Kidney (tissue), 14 donors: ENCODE measurements around the gene ANKRD61. TPM values are rescaled to one million over a fixed set of nuclear protein-coding genes. Genes with fewer than 3 reads are reported as not detected.
"Not testable (repeated sequence)": the region's sequence is repeated elsewhere in the genome, so short reads cannot be mapped to it uniquely, and the experiment has no call there.

Experiments
- DNase-seq, 5 donors: peaks; one replicate each; pipeline ENCODE4 v3.0.0-alpha.2; 2013 to 2020
- FAIRE-seq: peaks from 2 replicates; lab custom pipeline; 2012; peaks lifted over from hg19 to GRCh38; lab: Jason Lieb, UNC
- H3K27ac ChIP-seq, 2 donors: one replicate each; pipeline ENCODE4 v1.7.0; 2013; ENCODE audit warnings: low read depth in 2 of 2, low read length in 2 of 2, inconsistent platforms in 1 of 2
- H3K27me3 ChIP-seq: one replicate; pipeline ENCODE4 v1.7.1; 2013; ENCODE audit warnings: low read length, inconsistent platforms; ENCODE audit not compliant: control insufficient read depth, insufficient read depth
- H3K36me3 ChIP-seq, 3 donors: one replicate each; pipeline versions ENCODE4 v1.7.0 to v1.7.1; 2013; ENCODE audit warnings: low read length in 3 of 3, control low read depth in 1 of 3, inconsistent platforms in 1 of 3; ENCODE audit not compliant: insufficient read depth in 3 of 3, control insufficient read depth in 2 of 3
- H3K4me1 ChIP-seq, 3 donors: one replicate each; pipeline versions ENCODE4 v1.7.0 to v1.7.1; 2013; ENCODE audit warnings: low read length in 3 of 3, inconsistent platforms in 1 of 3, low read depth in 1 of 3; ENCODE audit not compliant: control insufficient read depth in 2 of 3, insufficient read depth in 2 of 3
- H3K4me3 ChIP-seq, 3 donors: one replicate each; pipeline versions ENCODE4 v1.7.0 to v1.8.1; 2013; ENCODE audit warnings: low read length in 3 of 3, control low read depth in 1 of 3, inconsistent platforms in 1 of 3
- H3K9ac ChIP-seq, 3 donors: one replicate each; pipeline versions ENCODE4 v1.7.0 to v1.7.1; 2013; ENCODE audit warnings: low read length in 3 of 3, control low read depth in 1 of 3, inconsistent platforms in 1 of 3
- H3K9me3 ChIP-seq, 3 donors: one replicate each; pipeline versions ENCODE4 v1.7.0 to v1.7.1; 2013; ENCODE audit warnings: low read length in 3 of 3, control low read depth in 1 of 3, inconsistent platforms in 1 of 3; ENCODE audit not compliant: control insufficient read depth in 2 of 3, insufficient read depth in 1 of 3
- CTCF ChIP-seq: IDR thresholded peaks from 3 replicates; pipeline ENCODE4 v1.5.1; 2012; ENCODE audit warnings: mild to moderate bottlenecking, moderate library complexity, borderline replicate concordance; ENCODE audit not compliant: insufficient read depth; ENCODE audit errors: extremely low read depth
- intact Hi-C: fragments of 100-400 bp; cut with DNase I; formaldehyde crosslinking; loops from one replicate; pipeline ENCODE4 v1.11.1; 2022
- polyA plus RNA-seq: library from polyadenylated mRNA; stranded (reverse); fragments of 350-450 nt; fragmentation: Illumina TruSeq; extraction: RNeasy Lipid Tissue Mini Kit (QIAGEN cat#74804); gene quantifications from one replicate; pipeline ENCODE4 v1.2.3, GENCODE V29; 2014; ENCODE audit warnings: low read depth, low replicate concordance; ENCODE audit not compliant: insufficient read depth
- total RNA-seq: library from RNA; stranded (reverse); fragmentation: NEBNext Ultra II Directional; extraction: Animal tissue kit (Norgen Biotek cat#: 25700); gene quantifications from one replicate; pipeline ENCODE4 v1.2.1, GENCODE V29; 2021
- donor health status: control.
- donor health status: control.
- donor health status: control.
- donor health status: control.
- donor health status: control.
- donor health status: DM: yes; HTN: yes; CAD: no.
- donor health status: Normal renal cell carcinoma (clear cell type).

Gene ANKRD61
- total and polyA plus RNA-seq, 2 donors from 2014 or later: 0.19 TPM; not detected in 1

DNA sequence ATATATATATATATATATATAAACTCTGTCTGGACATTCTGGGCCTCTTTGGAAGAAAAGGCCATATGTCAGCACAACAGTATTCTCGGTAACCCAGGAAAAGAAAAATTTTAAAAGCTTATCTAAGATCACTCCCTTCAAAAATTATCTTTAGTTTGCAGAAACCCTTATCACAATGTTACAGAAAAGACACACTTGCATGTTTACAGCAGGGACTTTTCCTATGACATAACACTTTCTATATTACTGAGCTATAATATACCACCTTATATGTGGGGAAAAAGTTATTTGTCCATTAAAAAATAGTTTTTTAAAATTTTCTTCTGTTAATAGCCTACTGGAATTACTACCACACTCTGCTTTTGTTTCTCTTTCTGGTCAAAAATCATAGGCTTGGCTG is 25.4 kb downstream of the ANKRD61 start:
- Histone ChIP-seq H3K9ac (no peak overlapping the region), H3K4me1 (peaks cover 0 to 7% (median 5%) of the 10 kb centered on the region in 3 donors), H3K27ac (no peak overlapping the region), H3K9me3 (no peaks in the 10 kb centered on the region), H3K36me3 (peaks cover 0 to 6% (median 0%) of the 10 kb centered on the region in 3 donors), H3K27me3 (no peaks in the 10 kb centered on the region), H3K4me3 (no peak overlapping the region)
- no peak for TF ChIP-seq CTCF
- DNase-seq: no peak
- intact Hi-C loops: no loop called here
- no peak for FAIRE-seq

- intact Hi-C loops: no loop called here
- Histone ChIP-seq H3K9ac (no peak overlapping the region), H3K4me1 (peaks cover 0 to 7% (median 5%) of the 10 kb centered on the region in 3 donors), H3K36me3 (peaks cover 0 to 5% (median 0%) of the 10 kb centered on the region in 3 donors), H3K9me3 (no peaks in the 10 kb centered on the region), H3K27ac (no peak overlapping the region), H3K4me3 (peak overlapping the region; percentile 60 to 95 (median 86)), H3K27me3 (no peaks in the 10 kb centered on the region)
- TF ChIP-seq CTCF: no peak
- DNase-seq (peak in 1 of 5 donors; percentile 22), FAIRE-seq (no peak)
Measured at GRCh38 chr7:6057316-6058129, 26.3 kb downstream of the ANKRD61 start.

DNA sequence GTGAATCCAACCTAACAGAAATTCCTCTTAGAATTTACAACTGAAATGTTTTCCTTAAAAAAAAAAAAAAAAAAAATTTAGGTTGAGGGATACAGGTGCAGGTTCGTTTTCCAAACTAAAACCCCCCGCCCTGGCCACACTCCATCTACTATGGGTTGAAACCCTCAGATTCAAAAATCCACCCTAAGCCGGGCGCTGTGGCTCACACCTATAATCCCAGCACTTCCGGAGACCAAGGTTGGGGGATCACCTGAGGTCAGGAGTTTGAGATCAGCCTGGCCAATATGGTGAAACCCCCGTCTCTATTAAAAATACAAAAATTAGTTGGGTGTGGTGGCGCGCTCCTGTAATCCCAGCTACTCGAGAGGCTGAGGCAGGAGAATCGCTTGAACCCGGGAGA is 28.8 kb downstream of the ANKRD61 start:
- H3K27me3 ChIP-seq, H3K27ac ChIP-seq, FAIRE-seq, intact Hi-C loops, H3K4me1 ChIP-seq, H3K9ac ChIP-seq, H3K9me3 ChIP-seq, H3K36me3 ChIP-seq, H3K4me3 ChIP-seq: not testable (repeated sequence)
- peak in 1 of 5 donors; percentile 41 for DNase-seq

DNA sequence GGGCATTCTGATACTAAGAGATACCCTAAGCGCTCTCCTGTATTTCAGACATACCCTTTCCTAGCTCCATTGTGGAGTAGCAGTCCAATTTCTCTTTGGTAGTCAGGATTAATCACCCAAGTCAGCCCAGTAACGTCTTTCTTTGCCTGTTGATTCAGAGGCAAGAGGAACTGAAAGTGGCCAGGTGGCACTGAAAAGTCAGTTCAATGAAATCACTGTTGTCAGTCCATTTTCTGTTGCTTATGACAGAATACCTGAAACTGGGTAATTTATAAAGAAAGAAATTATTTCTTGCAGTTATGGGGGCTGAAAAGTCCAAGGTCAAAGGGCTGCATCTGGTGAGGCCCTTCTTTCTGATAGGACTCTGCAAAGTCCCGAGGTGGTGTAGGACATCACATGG is 40.2 kb downstream of the ANKRD61 start:
- H3K27me3 ChIP-seq: no peaks in the 10 kb centered on the region
- no peak overlapping the region for H3K9ac ChIP-seq
- no peak overlapping the region for H3K27ac ChIP-seq
- TF ChIP-seq CTCF: no peak
- DNase-seq (no peak), FAIRE-seq (no peak)
- no peak overlapping the region for H3K4me3 ChIP-seq
- H3K9me3 ChIP-seq: no peaks in the 10 kb centered on the region
- intact Hi-C loops: no loop called here
- no peaks in the 10 kb centered on the region for H3K36me3 ChIP-seq
- no peaks in the 10 kb centered on the region for H3K4me1 ChIP-seq
